ENCODE results near the gene TUFM.
"Not testable (repeated sequence)": the region's sequence is repeated elsewhere in the genome, so short reads cannot be mapped to it uniquely, and the experiment has no call there.

TUFM gene

DNA sequence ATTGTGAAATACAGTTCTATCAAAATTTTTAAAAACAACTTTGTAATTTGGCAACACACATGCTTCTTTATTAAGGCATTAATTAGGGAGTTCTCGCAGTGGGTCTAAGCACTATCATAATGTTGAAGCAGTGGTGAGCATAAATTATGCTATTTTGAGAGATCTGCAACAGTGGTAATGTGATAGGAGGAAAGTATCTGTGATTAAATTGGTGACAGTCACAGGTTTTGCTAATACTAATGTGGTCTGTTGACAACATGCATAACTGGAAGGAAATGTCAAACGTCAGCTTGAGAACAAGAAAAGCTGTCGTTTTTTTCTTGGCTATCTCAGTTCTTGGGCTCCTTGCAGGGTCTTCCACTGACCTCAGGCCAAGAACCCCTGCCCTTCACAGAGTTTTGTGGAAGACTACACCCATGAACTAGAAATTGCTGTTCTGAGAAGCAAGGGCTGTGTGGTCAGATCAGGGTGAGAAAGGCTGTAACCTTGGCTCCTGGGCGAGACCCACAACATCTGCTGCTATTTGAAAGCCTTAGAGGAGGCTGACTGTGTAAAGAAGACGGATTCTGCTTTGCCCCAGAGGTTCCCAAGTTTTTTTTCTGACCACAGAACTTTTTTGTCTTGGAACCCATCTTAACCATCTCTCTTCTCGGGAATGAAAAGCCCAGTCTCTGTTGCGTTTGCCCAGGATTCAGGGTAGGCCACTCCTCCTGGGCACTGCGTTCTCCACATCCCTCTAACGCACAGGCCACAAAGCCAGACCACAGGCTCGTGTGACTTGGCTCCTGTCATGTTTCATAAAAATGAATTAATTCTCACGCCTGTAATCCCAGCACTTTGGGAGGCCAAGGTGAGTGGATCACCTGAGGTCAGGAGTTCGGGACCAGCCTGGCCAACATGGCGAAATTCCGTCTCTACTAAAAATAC is 46.1 kb upstream of the TUFM start:
- Histone ChIP-seq H3K27me3 (ENCODE audit: low read length) (no peaks in the 10 kb centered on the region), H3K36me3 (ENCODE audit: low read length) (no peaks in the 10 kb centered on the region), H3K9ac (ENCODE audit: low read length) (no peak overlapping the region), H3K79me2 (ENCODE audit: insufficient read depth, low read length) (no peaks in the 10 kb centered on the region), H2AFZ (ENCODE audit: low read depth, low read length, severe bottlenecking) (no peak overlapping the region), H4K20me1 (ENCODE audit: low read depth, low read length) (no peaks in the 10 kb centered on the region), H3K9me2 (replicated peaks; ENCODE audit: insufficient read depth, low read length) (no peaks in the 10 kb centered on the region), H3F3A (ENCODE audit: insufficient read depth) (no peaks in the 10 kb centered on the region), H3K9me3 (ENCODE audit: insufficient read depth, low read length) (no peaks in the 10 kb centered on the region), H3K4me3 (ENCODE audit: insufficient read depth, low read length, poor library complexity, severe bottlenecking) (no peak overlapping the region), H3K4me2 (ENCODE audit: low read depth, low read length, poor library complexity, severe bottlenecking) (no peak overlapping the region), H3K27ac (ENCODE audit: low read depth, low read length) (no peak overlapping the region)
- TF ChIP-seq EZH2phosphoT487 (conservative IDR thresholded peaks at IDR 0.05; ENCODE audit: low read length) = no peak
- TF ChIP-seq CTCF (IDR thresholded peaks at IDR 0.05; ENCODE audit: insufficient read depth, low read length, poor library complexity, severe bottlenecking) = no peak

DNA sequence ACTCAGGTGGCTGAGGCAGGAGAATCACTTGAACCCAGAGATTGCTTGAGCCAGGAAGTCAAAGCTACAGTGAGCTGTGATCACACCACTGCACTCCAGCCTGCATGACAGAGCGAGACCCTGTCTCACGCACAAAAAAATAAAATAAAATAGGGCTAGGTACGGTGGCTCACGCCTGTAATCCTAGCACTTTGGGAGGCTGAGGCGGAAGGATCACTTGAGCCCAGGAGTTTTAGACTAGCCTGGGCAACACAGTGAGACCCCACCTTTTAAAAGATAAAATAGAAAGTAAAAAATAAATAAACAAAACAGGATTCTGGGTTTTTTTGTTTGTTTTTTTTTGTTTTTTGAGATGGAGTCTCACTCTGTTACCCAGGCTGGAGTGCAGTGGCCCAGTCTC is 44.2 kb upstream of the TUFM start:
- H3K27ac ChIP-seq (ENCODE audit: low read depth, low read length); H3K9me3 ChIP-seq (ENCODE audit: insufficient read depth, low read length); H3F3A ChIP-seq (ENCODE audit: insufficient read depth): not testable (repeated sequence)

DNA sequence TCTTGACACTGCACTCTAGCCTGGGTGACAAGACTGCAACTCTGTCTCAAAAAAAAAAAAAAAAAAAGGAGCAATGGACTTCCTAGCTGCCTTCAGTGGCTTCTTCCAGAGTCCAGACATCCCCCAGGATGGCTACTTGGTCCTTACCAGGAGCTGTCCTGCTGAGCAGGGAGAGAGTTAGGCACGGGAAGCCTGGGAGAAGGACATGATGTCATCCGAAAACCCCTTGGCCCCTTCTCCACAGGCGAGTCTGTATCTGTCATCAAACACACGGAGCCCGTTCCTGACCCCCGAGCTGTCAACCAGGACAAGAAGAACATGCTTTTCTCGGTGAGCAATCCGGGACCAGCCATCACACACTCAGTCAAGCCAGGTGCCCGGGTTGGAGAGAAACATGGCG is 40.8 kb upstream of the TUFM start:
- H3K36me3 ChIP-seq (ENCODE audit: low read length) = no peaks in the 10 kb centered on the region
- no peak overlapping the region for H3K4me3 ChIP-seq (ENCODE audit: insufficient read depth, low read length, poor library complexity, severe bottlenecking)

More for the DNA sequence above, 44.2 kb upstream of the TUFM start:
- H3K4me3 ChIP-seq (ENCODE audit: insufficient read depth, low read length, poor library complexity, severe bottlenecking); H3K9me2 ChIP-seq (replicated peaks; ENCODE audit: insufficient read depth, low read length); H3K79me2 ChIP-seq (ENCODE audit: insufficient read depth, low read length); H3K4me2 ChIP-seq (ENCODE audit: low read depth, low read length, poor library complexity, severe bottlenecking); H2AFZ ChIP-seq (ENCODE audit: low read depth, low read length, severe bottlenecking); H3K27me3 ChIP-seq (ENCODE audit: low read length); H4K20me1 ChIP-seq (ENCODE audit: low read depth, low read length); H3K36me3 ChIP-seq (ENCODE audit: low read length); H3K9ac ChIP-seq (ENCODE audit: low read length): not testable (repeated sequence)

More for the DNA sequence above, 40.8 kb upstream of the TUFM start:
- Histone ChIP-seq H3K9ac (ENCODE audit: low read length) (no peak overlapping the region), H3K9me3 (ENCODE audit: insufficient read depth, low read length) (no peaks in the 10 kb centered on the region), H3K27me3 (ENCODE audit: low read length) (no peaks in the 10 kb centered on the region), H3K27ac (ENCODE audit: low read depth, low read length) (no peak overlapping the region), H3F3A (ENCODE audit: insufficient read depth) (no peaks in the 10 kb centered on the region), H4K20me1 (ENCODE audit: low read depth, low read length) (no peaks in the 10 kb centered on the region), H2AFZ (ENCODE audit: low read depth, low read length, severe bottlenecking) (no peak overlapping the region), H3K4me2 (ENCODE audit: low read depth, low read length, poor library complexity, severe bottlenecking) (no peak overlapping the region), H3K79me2 (ENCODE audit: insufficient read depth, low read length) (no peaks in the 10 kb centered on the region), H3K9me2 (replicated peaks; ENCODE audit: insufficient read depth, low read length) (no peaks in the 10 kb centered on the region)
- no peak for TF ChIP-seq CTCF (IDR thresholded peaks at IDR 0.05; ENCODE audit: insufficient read depth, low read length, poor library complexity, severe bottlenecking)
- TF ChIP-seq EZH2phosphoT487 (conservative IDR thresholded peaks at IDR 0.05; ENCODE audit: low read length) = no peak
